Lung (tissue), 12 donors: ENCODE results near the gene ADCY1. TPM values are rescaled to one million over a fixed set of nuclear protein-coding genes. Genes with fewer than 3 reads are reported as not detected.

Experiments used
- ATAC-seq: fragments of 200-7000 bp; cut with Tn5 transposase; one replicate; pipeline ENCODE4 v1.9.1; 2020; ENCODE audit warnings: moderate number of reproducible peaks; ENCODE audit not compliant: insufficient read depth, low FRiP score
- DNase-seq, 3 donors: peaks; one replicate each; pipeline ENCODE4 v3.0.0-alpha.2; 2013 to 2017
- H3K27ac ChIP-seq, 2 donors: one replicate each; pipeline ENCODE4 v1.5.1; 2013; ENCODE audit warnings: mild to moderate bottlenecking in 2 of 2, moderate library complexity in 2 of 2, control low read depth in 1 of 2, inconsistent platforms in 1 of 2, low read depth in 1 of 2, low read length in 1 of 2
- H3K27me3 ChIP-seq, 3 donors: one replicate each; pipeline ENCODE4 v1.5.1; 2013; ENCODE audit warnings: low read length in 2 of 3; ENCODE audit not compliant: control insufficient read depth in 3 of 3, insufficient read depth in 3 of 3
- H3K36me3 ChIP-seq, 4 donors: one replicate each; pipeline ENCODE4 v1.5.1; 2013; ENCODE audit warnings: low read length in 4 of 4, mild to moderate bottlenecking in 1 of 4, moderate library complexity in 1 of 4; ENCODE audit not compliant: control insufficient read depth in 4 of 4, insufficient read depth in 4 of 4
- H3K4me1 ChIP-seq, 5 donors: one replicate each; pipeline ENCODE4 v1.5.1; 2013; ENCODE audit warnings: low read length in 5 of 5, mild to moderate bottlenecking in 2 of 5, moderate library complexity in 1 of 5; ENCODE audit not compliant: control insufficient read depth in 5 of 5, insufficient read depth in 5 of 5
- H3K4me3 ChIP-seq: one replicate; pipeline ENCODE4 v1.5.1; 2013; ENCODE audit warnings: mild to moderate bottlenecking, control low read depth, moderate library complexity
- H3K9ac ChIP-seq, 2 donors: one replicate each; pipeline ENCODE4 v1.5.1; 2013; ENCODE audit warnings: low read length in 2 of 2, control low read depth in 1 of 2; ENCODE audit not compliant: insufficient read depth in 1 of 2
- H3K9me3 ChIP-seq, 4 donors: one replicate each; pipeline ENCODE4 v1.5.1; 2013; ENCODE audit warnings: low read length in 3 of 4, mild to moderate bottlenecking in 1 of 4, moderate library complexity in 1 of 4; ENCODE audit not compliant: control insufficient read depth in 4 of 4, insufficient read depth in 3 of 4
- CTCF ChIP-seq: IDR thresholded peaks from 2 replicates; pipeline ENCODE4 v1.5.1; 2012; ENCODE audit warnings: mild to moderate bottlenecking; ENCODE audit errors: control extremely low read depth, extremely low read depth
- WGBS, 2 donors: extraction: QIAGEN DNeasy Blood & Tissue Kit; methylation state at CpG; one replicate each; pipeline ENCODE4 v1.1.7; 2013; 5-methylcytosine and 5-hydroxymethylcytosine counted together
- polyA plus RNA-seq, 2 donors: library from polyadenylated mRNA; stranded (reverse); fragments of 200-250 nt; gene quantifications; one replicate each; pipeline ENCODE4 v1.2.1, GENCODE V29; 2013
- total RNA-seq, 2 donors: library from RNA; depleted of rRNA in 1 of 2; stranded (reverse); fragments of >200 nt in 1 of 2; gene quantifications; one replicate each; pipeline ENCODE4 v1.2.1, GENCODE V29; 2014 to 2021
- donor health status: control.
- donor health status: control.
- donor health status: Bipolar disorder and iron deficiency.
- donor health status: healthy.
- donor health status: DM: yes; HTN: yes; CAD: no.

The ADCY1 gene
- total and polyA plus RNA-seq, 4 donors = 0.14 to 1.8 (median 0.28) TPM

DNA sequence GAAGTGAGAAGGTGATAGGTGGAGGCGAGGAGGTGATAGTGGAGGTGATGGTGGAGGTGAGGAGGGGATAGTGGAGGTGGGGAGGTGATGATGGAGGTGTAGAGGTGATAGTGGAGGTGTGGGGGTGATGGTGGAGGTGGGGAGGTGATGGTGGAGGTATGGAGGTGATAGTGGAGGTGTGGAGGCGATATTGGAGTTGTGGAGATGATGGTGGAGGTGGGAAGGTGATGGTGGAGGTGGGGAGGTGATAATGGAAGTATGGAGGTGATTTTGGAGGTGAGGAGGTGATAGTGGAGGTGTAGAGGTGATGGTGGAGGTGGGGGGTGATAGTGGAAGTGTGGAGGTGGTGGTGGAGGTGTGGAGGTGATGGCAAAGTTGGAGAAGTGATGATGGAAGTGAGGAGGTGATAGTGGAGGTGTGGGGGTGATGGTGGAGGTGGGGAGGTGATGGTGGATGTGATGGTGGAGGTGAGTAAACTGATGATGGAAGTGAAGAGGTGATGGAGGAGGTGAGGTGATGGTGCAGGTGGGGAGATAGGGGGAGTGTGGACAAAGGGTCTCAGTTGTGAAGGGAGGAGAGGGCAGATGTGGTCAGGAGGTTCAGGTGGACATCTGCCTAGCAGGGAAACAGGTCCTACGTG lies 36.6 kb downstream of the ADCY1 start:
- no peak for TF ChIP-seq CTCF
- 82% methylated on average over 3 of the region's 3 CpGs for WGBS, 2 donors
- no peak overlapping the region for H3K27ac ChIP-seq
- no peak overlapping the region for H3K4me3 ChIP-seq
- no peak for DNase-seq
- peaks cover 0 to 14% (median 6%) of the 10 kb centered on the region in 4 donors for H3K9me3 ChIP-seq
- peaks cover 0 to 4% (median 0%) of the 10 kb centered on the region in 3 donors for H3K27me3 ChIP-seq
- ATAC-seq = peak; percentile 16
- H3K9ac ChIP-seq = no peak overlapping the region
- no peaks in the 10 kb centered on the region for H3K4me1 ChIP-seq
- peaks cover 0 to 2% (median 0%) of the 10 kb centered on the region in 4 donors for H3K36me3 ChIP-seq

- DNase-seq = no peak
- 80 to 85% methylated on average over 3 of the region's 3 CpGs for WGBS, 2 donors
- no peak for TF ChIP-seq CTCF
- H3K27me3 ChIP-seq = no peaks in the 10 kb centered on the region
- no peaks in the 10 kb centered on the region for H3K4me1 ChIP-seq
- no peak overlapping the region for H3K27ac ChIP-seq
- ATAC-seq = no peak
- H3K4me3 ChIP-seq = no peak overlapping the region
- no peak overlapping the region for H3K9ac ChIP-seq
- H3K36me3 ChIP-seq = peaks cover 0 to 2% (median 0%) of the 10 kb centered on the region in 4 donors
- peaks cover 0 to 19% (median 12%) of the 10 kb centered on the region in 4 donors for H3K9me3 ChIP-seq
Observed at GRCh38 chr7:45617166-45617565, 43.0 kb downstream of the ADCY1 start.

GRCh38 chr7:45622058-45622457 lies 47.9 kb downstream of the ADCY1 start:
- DNase-seq (no peak), ATAC-seq (no peak)
- H3K9ac ChIP-seq = no peak overlapping the region
- H3K4me1 ChIP-seq = no peaks in the 10 kb centered on the region
- WGBS, 2 donors = 77 to 83% methylated on average over 9 of the region's 9 CpGs
- H3K27ac ChIP-seq = no peak overlapping the region
- no peak overlapping the region for H3K4me3 ChIP-seq
- TF ChIP-seq CTCF = no peak
- peaks cover 0 to 9% (median 4%) of the 10 kb centered on the region in 4 donors for H3K9me3 ChIP-seq
- no peaks in the 10 kb centered on the region for H3K36me3 ChIP-seq
- no peaks in the 10 kb centered on the region for H3K27me3 ChIP-seq

GRCh38 chr7:45623157-45623556 lies 49.0 kb downstream of the ADCY1 start:
- TF ChIP-seq CTCF = no peak
- Histone ChIP-seq H3K27me3 (no peaks in the 10 kb centered on the region), H3K27ac (no peak overlapping the region), H3K4me3 (no peak overlapping the region), H3K9me3 (peaks cover 0 to 6% (median 4%) of the 10 kb centered on the region in 4 donors), H3K9ac (no peak overlapping the region), H3K36me3 (no peaks in the 10 kb centered on the region), H3K4me1 (no peaks in the 10 kb centered on the region)
- WGBS, 2 donors = 86 to 90% methylated on average over 7 of the region's 7 CpGs
- no peak for ATAC-seq
- no peak for DNase-seq
